ENCODE data around the gene TREH.

TREH gene

DNA sequence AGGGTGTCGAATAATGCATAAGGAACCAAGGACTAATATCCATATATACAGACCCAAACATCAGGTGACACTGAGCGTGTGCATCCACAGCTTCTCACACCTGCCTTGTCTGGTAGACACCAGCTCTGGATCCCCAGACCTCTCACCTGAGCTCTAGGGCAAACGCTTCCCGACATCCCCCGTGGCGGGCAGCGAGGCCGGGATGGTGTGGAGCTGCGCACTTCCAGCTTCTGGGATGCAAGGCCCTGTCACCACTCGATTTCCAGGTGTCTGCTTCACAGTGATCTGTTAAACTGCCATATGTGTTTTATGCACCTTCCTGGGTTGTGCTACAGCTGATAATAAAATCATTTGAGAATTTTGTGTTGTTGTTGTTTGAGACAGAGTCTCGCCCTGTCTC lies 15.3 kb upstream of the TREH start:
- TF ChIP-seq POLR2AphosphoS5 (IDR thresholded peaks at IDR 0.05; ENCODE audit: low read depth, low read length) (no peak), FOXP2 (optimal IDR thresholded peaks at IDR 0.05; ENCODE audit: borderline replicate concordance, extremely low read depth, extremely low read length, insufficient read depth) (no peak), SIN3A (IDR thresholded peaks at IDR 0.05; ENCODE audit: borderline replicate concordance, insufficient read depth, low read length) (no peak), TAF1 (IDR thresholded peaks at IDR 0.05; ENCODE audit: borderline replicate concordance, insufficient read depth, low read length) (no peak)
- TF ChIP-seq, protein P1, sequence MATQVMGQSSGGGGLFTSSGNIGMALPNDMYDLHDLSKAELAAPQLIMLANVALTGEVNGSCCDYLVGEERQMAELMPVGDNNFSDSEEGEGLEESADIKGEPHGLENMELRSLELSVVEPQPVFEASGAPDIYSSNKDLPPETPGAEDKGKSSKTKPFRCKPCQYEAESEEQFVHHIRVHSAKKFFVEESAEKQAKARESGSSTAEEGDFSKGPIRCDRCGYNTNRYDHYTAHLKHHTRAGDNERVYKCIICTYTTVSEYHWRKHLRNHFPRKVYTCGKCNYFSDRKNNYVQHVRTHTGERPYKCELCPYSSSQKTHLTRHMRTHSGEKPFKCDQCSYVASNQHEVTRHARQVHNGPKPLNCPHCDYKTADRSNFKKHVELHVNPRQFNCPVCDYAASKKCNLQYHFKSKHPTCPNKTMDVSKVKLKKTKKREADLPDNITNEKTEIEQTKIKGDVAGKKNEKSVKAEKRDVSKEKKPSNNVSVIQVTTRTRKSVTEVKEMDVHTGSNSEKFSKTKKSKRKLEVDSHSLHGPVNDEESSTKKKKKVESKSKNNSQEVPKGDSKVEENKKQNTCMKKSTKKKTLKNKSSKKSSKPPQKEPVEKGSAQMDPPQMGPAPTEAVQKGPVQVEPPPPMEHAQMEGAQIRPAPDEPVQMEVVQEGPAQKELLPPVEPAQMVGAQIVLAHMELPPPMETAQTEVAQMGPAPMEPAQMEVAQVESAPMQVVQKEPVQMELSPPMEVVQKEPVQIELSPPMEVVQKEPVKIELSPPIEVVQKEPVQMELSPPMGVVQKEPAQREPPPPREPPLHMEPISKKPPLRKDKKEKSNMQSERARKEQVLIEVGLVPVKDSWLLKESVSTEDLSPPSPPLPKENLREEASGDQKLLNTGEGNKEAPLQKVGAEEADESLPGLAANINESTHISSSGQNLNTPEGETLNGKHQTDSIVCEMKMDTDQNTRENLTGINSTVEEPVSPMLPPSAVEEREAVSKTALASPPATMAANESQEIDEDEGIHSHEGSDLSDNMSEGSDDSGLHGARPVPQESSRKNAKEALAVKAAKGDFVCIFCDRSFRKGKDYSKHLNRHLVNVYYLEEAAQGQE (IDR thresholded peaks at IDR 0.05; ENCODE audit: insufficient read depth in 1 of 2, low read depth in 2 of 2, low read length in 2 of 2): no peak

DNA sequence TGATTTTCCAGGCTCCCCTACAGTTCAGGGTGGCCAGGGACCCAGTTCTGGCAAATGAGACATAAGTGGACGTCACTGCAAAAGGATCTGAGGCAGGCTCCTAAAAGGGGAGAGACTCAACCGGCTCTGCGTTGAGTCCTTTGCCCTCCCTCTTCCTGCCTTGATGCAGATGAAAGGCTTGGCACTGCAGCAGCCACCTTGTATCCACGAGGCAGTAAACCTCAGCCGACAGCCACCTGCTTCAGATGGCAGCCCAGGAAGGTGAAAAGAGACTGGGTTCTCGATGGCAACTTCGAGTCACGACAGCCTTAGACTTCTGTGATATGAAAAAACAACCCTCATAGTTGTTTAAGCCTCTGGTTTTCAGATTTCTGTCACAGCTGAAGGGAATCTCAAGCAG lies 14.7 kb upstream of the TREH start:
- TF ChIP-seq POLR2AphosphoS5 (IDR thresholded peaks at IDR 0.05; ENCODE audit: low read depth, low read length) (no peak), TAF1 (IDR thresholded peaks at IDR 0.05; ENCODE audit: borderline replicate concordance, insufficient read depth, low read length) (no peak), FOXP2 (optimal IDR thresholded peaks at IDR 0.05; ENCODE audit: borderline replicate concordance, extremely low read depth, extremely low read length, insufficient read depth) (no peak), SIN3A (IDR thresholded peaks at IDR 0.05; ENCODE audit: borderline replicate concordance, insufficient read depth, low read length) (no peak)
- TF ChIP-seq, protein P1 (IDR thresholded peaks at IDR 0.05; ENCODE audit: insufficient read depth in 1 of 2, low read depth in 2 of 2, low read length in 2 of 2): no peak

DNA sequence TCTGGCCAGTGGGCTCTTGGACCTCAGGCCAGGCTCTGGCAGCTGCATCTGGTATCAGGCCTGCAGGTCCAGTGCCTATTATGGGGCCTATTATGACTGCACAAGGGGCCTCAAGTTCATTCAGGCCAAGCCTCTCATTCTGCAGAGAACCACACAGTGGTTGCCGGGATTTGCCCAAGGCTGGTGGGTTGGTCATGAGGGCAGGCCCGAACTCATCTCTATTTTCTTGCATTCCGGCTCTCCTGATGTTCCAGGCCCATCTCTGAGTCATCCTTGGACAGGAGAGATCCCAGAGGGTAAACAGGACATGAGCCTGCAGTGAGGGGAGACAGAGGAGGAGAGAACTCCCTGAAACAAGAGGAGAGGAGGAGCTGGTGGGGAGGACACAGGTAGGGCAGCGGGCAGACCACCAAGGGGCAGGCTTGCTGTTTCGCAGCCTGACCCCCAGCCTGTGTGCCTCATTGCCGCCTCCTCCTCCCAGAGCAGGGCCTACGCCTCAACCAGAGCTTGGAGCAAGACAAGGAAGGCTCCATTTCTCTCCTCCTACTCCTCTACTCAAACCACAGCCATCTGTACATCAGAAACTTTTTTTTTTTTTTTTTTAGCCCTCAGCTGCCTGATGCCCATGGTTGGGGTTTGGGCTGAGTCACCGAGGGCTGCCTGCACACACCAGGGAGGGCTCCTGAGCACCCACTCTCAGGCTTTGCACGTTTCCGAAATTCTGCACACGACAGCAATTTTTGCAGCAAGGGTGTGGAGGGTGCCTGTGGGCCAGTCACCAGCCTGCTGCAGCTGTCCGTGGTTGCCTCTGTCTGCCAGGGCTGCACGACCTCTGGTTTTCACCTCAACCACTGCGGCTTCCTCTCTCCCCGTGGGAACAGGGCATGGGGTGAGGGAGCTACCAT lies 12.7 kb upstream of the TREH start:
- TF ChIP-seq FOXP2 (optimal IDR thresholded peaks at IDR 0.05; ENCODE audit: borderline replicate concordance, extremely low read depth, extremely low read length, insufficient read depth): no peak
- no peak for TF ChIP-seq TAF1 (IDR thresholded peaks at IDR 0.05; ENCODE audit: borderline replicate concordance, insufficient read depth, low read length)
- TF ChIP-seq, protein P1 (IDR thresholded peaks at IDR 0.05; ENCODE audit: insufficient read depth in 1 of 2, low read depth in 2 of 2, low read length in 2 of 2): no peak
- no peak for TF ChIP-seq POLR2AphosphoS5 (IDR thresholded peaks at IDR 0.05; ENCODE audit: low read depth, low read length)
- no peak for TF ChIP-seq SIN3A (IDR thresholded peaks at IDR 0.05; ENCODE audit: borderline replicate concordance, insufficient read depth, low read length)

DNA sequence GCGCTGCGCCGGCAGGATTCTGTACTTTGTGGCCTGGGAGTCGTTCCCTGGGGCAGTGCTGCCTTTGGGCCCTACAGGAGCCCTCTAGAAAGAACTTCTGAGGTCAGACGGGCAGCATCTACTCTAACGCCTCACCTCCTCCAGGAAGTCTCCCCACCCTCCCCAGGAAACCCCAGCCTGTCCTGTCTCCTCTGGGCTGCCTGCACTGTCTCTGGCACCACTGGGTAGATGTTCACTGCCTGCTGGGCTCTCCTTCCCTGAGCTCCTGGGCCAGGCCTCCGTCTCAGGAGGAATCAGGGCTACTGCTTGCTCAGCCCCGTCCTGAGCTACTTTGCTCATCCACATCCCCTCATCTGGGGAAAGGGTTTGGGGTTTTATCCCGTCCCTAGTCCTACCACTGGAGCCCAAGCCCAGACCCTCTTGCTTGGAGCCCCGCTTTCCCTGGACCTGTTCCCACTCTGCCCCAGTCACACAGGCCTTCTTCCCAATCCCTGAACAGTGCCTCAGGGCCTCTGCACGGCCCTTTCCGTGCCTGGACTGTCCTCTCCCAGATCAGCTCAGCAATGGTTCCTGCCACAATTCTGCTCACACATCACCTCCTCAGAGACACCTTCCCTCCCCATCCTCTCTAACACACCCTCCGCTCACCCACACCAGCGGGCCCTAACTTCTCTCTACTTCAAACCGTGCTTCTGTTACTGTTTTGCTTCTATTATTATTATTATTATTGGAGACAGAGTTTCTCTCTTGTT lies 11.3 kb upstream of the TREH start:
- TF ChIP-seq SIN3A (IDR thresholded peaks at IDR 0.05; ENCODE audit: borderline replicate concordance, insufficient read depth, low read length) (no peak), POLR2AphosphoS5 (IDR thresholded peaks at IDR 0.05; ENCODE audit: low read depth, low read length) (no peak), FOXP2 (optimal IDR thresholded peaks at IDR 0.05; ENCODE audit: borderline replicate concordance, extremely low read depth, extremely low read length, insufficient read depth) (no peak)
- TF ChIP-seq, protein P1 (IDR thresholded peaks at IDR 0.05; ENCODE audit: insufficient read depth in 1 of 2, low read depth in 2 of 2, low read length in 2 of 2): no peak
